GM23338 (cell line): Measurements from ENCODE around the gene MPST. TPM values are rescaled to one million over a fixed set of nuclear protein-coding genes. Genes with fewer than 3 reads are reported as not detected.
A peak's percentile ranks its signal among the peaks of the same experiment; 100 is the strongest.

ENCODE experiments used
- ATAC-seq: fragments of 200-7000 bp; cut with Tn5 transposase; 3 replicates; pipeline ENCODE4 v1.9.1; 2020
- DNase-seq: peaks from one replicate; pipeline ENCODE4 v3.0.0-alpha.2; 2015; ENCODE audit warnings: low spot score
- H2AFZ ChIP-seq: fragments of 200-600 bp; sonication (generic); 2 replicates; pipeline ENCODE4 v1.8.0; 2016; ENCODE audit warnings: antibody characterized with exemption, mild to moderate bottlenecking, moderate library complexity
- H3F3A ChIP-seq: fragments of 200-600 bp; sonication (generic); replicated peaks from 2 replicates; pipeline ENCODE4 v1.8.0; 2017; ENCODE audit warnings: antibody characterized with exemption, mixed run types, low read depth
- H3K27ac ChIP-seq: fragments of 200-600 bp; sonication (generic); 2 replicates; pipeline ENCODE4 v1.6.1; 2016; ENCODE audit warnings: low read depth
- H3K27me3 ChIP-seq: fragments of 200-600 bp; sonication (generic); 2 replicates; pipeline ENCODE4 v1.8.0; 2016; ENCODE audit warnings: mild to moderate bottlenecking, mixed run types, moderate library complexity; ENCODE audit not compliant: insufficient read depth
- H3K36me3 ChIP-seq: fragments of 200-600 bp; sonication (generic); 2 replicates; pipeline ENCODE4 v1.8.0; 2016; ENCODE audit warnings: mild to moderate bottlenecking; ENCODE audit not compliant: insufficient read depth
- H3K4me1 ChIP-seq: fragments of 200-600 bp; sonication (generic); 2 replicates; pipeline ENCODE4 v1.8.0; 2016; ENCODE audit warnings: mild to moderate bottlenecking, moderate library complexity; ENCODE audit not compliant: insufficient read depth
- H3K4me2 ChIP-seq: fragments of 200-600 bp; sonication (generic); 2 replicates; pipeline ENCODE4 v1.7.1; 2017; ENCODE audit warnings: mixed run types
- H3K4me3 ChIP-seq: fragments of 200-600 bp; sonication (generic); 2 replicates; pipeline ENCODE4 v1.6.1; 2016; ENCODE audit warnings: mixed run types
- H3K79me2 ChIP-seq: fragments of 200-600 bp; sonication (generic); replicated peaks from 2 replicates; pipeline ENCODE4 v1.8.0; 2017; ENCODE audit warnings: mild to moderate bottlenecking; ENCODE audit not compliant: insufficient read depth
- H3K9me2 ChIP-seq: fragments of 200-600 bp; sonication (generic); 2 replicates; pipeline ENCODE4 v1.8.0; 2017; ENCODE audit not compliant: insufficient read depth
- H4K20me1 ChIP-seq: fragments of 200-600 bp; sonication (generic); replicated peaks from 2 replicates; pipeline ENCODE4 v1.8.0; 2017; ENCODE audit warnings: mild to moderate bottlenecking; ENCODE audit not compliant: insufficient read depth
- H3K27ac Mint-ChIP-seq: 2 replicates; pipeline ENCODE4 v1.8.0; 2020; ENCODE audit warnings: inconsistent platforms, mild to moderate bottlenecking, moderate library complexity, mixed read lengths
- H3K27me3 Mint-ChIP-seq: 3 replicates; pipeline ENCODE4 v1.8.0; 2022; ENCODE audit warnings: low read depth, mild to moderate bottlenecking, moderate library complexity, mixed read lengths, inconsistent platforms; ENCODE audit not compliant: insufficient read depth, poor library complexity
- H3K36me3 Mint-ChIP-seq: 3 replicates; pipeline ENCODE4 v1.8.0; 2021; ENCODE audit warnings: low read depth, mild to moderate bottlenecking, inconsistent platforms, moderate library complexity, mixed read lengths
- H3K4me1 Mint-ChIP-seq: 3 replicates; pipeline ENCODE4 v1.8.0; 2020; ENCODE audit warnings: mild to moderate bottlenecking, inconsistent platforms, mixed read lengths
- H3K4me3 Mint-ChIP-seq: 3 replicates; pipeline ENCODE4 v1.8.0; 2021; ENCODE audit warnings: moderate library complexity, mild to moderate bottlenecking, inconsistent platforms, mixed read lengths
- H3K9me3 Mint-ChIP-seq: 3 replicates; pipeline ENCODE4 v1.8.0; 2020; ENCODE audit warnings: moderate library complexity, mild to moderate bottlenecking, inconsistent platforms, mixed read lengths
- CREB1 ChIP-seq: fragments of 250-450 bp; sonication (Bioruptor Pico); IDR thresholded peaks from 2 replicates; pipeline ENCODE4 v1.5.0; 2020; ENCODE audit warnings: low read depth, mild to moderate bottlenecking, moderate library complexity
- CTCF ChIP-seq, 2 experiments: fragments of 200-600 bp in 1 of 2; sonication (generic) in 1 of 2; conservative IDR thresholded peaks; 2 replicates each; pipeline versions ENCODE4 v1.5.1 to v1.6.1; 2016 to 2017; ENCODE audit warnings: antibody characterized with exemption in 2 of 2, low read depth in 2 of 2, mild to moderate bottlenecking in 2 of 2, moderate library complexity in 1 of 2
- EZH2 ChIP-seq: fragments of 200-600 bp; sonication (generic); IDR thresholded peaks from one replicate; pipeline ENCODE4 v1.8.0; 2017; ENCODE audit warnings: antibody characterized with exemption, mild to moderate bottlenecking, low read depth; ENCODE audit not compliant: unreplicated experiment
- EZH2phosphoT487 ChIP-seq: fragments of 200-600 bp; sonication (generic); IDR thresholded peaks from one replicate; pipeline ENCODE4 v1.8.1; 2018; ENCODE audit warnings: antibody characterized with exemption; ENCODE audit not compliant: unreplicated experiment
- NANOG ChIP-seq: IDR thresholded peaks from 2 replicates; pipeline ENCODE4 v1.6.1; 2016; ENCODE audit warnings: antibody characterized with exemption, borderline replicate concordance
- STAT1 ChIP-seq: IDR thresholded peaks from one replicate; pipeline ENCODE4 v1.6.1; 2016; ENCODE audit warnings: antibody characterized with exemption; ENCODE audit not compliant: unreplicated experiment
- ZNF331 ChIP-seq: fragments of 250-450 bp; sonication (Bioruptor Pico); IDR thresholded peaks from 2 replicates; pipeline ENCODE4 v1.5.0; 2020; ENCODE audit warnings: low read depth, mild to moderate bottlenecking, moderate library complexity
- ZNF462 ChIP-seq: fragments of 250-450 bp; sonication (Bioruptor Pico); IDR thresholded peaks from 2 replicates; pipeline ENCODE4 v1.5.0; 2020; ENCODE audit warnings: mild to moderate bottlenecking, moderate library complexity
- polyA plus RNA-seq: library from polyadenylated mRNA; unstranded; fragments of >200 nt; fragmentation: Nextera tagmentation; extraction: Ambion mirVana; gene quantifications from 2 replicates; pipeline ENCODE4 v1.2.1, GENCODE V29; 2016
- total RNA-seq: library from RNA; depleted of rRNA; stranded (reverse); fragments of >200 nt; shearing (Covaris generic); gene quantifications from 2 replicates; pipeline ENCODE4 v1.2.3, GENCODE V29; 2014

The MPST gene
- total and polyA plus RNA-seq, 2 experiments from 2014 or later: 86.2 to 158 TPM

GRCh38 chr22:37043828-37044538 is 24.4 kb downstream of the MPST start:
- Histone ChIP-seq H3K4me1 (no peaks in the 10 kb centered on the region; the same call in 1 of the 2 replicates), H4K20me1 (no peaks in the 10 kb centered on the region), H3F3A (no peaks in the 10 kb centered on the region), H2AFZ (no peak overlapping the region), H3K79me2 (no peaks in the 10 kb centered on the region), H3K9me2 (no peaks in the 10 kb centered on the region), H3K27me3 (no peaks in the 10 kb centered on the region), H3K4me2 (no peak overlapping the region), H3K36me3 (no peaks in the 10 kb centered on the region), H3K27ac (no peak overlapping the region), H3K4me3 (no peak overlapping the region)
- Mint-ChIP-seq H3K27me3 (peaks cover 6% of the 10 kb centered on the region), H3K36me3 (no peaks in the 10 kb centered on the region), H3K9me3 (no peaks in the 10 kb centered on the region; the same call in 2 of the 3 replicates), H3K27ac (no peak overlapping the region), H3K4me3 (no peak overlapping the region), H3K4me1 (peaks cover 19% of the 10 kb centered on the region)
- ATAC-seq: peak; percentile 84
- no peak for TF ChIP-seq CREB1 (CRISPR knock-in tag)
- peak; percentile 44 to 67 for TF ChIP-seq CTCF (conservative IDR thresholded peaks at IDR 0.05; ENCODE audit: low read depth in 2 of 2)
- TF ChIP-seq EZH2phosphoT487: no peak
- DNase-seq: peak; percentile 68

GRCh38 chr22:37044634-37045625 is 25.4 kb downstream of the MPST start:
- Histone ChIP-seq H4K20me1 (no peaks in the 10 kb centered on the region), H2AFZ (no peak overlapping the region), H3K4me1 (no peaks in the 10 kb centered on the region; the same call in 1 of the 2 replicates), H3K9me2 (no peaks in the 10 kb centered on the region), H3K4me2 (no peak overlapping the region), H3K27ac (no peak overlapping the region), H3F3A (no peaks in the 10 kb centered on the region), H3K79me2 (no peaks in the 10 kb centered on the region), H3K27me3 (no peaks in the 10 kb centered on the region), H3K4me3 (no peak overlapping the region), H3K36me3 (no peaks in the 10 kb centered on the region)
- Mint-ChIP-seq H3K4me3 (no peak overlapping the region), H3K36me3 (no peaks in the 10 kb centered on the region), H3K27ac (no peak overlapping the region), H3K9me3 (no peaks in the 10 kb centered on the region; the same call in 2 of the 3 replicates), H3K4me1 (peaks cover 19% of the 10 kb centered on the region), H3K27me3 (peaks cover 7% of the 10 kb centered on the region)
- no peak for ATAC-seq
- no peak for DNase-seq
- TF ChIP-seq ZNF462 (CRISPR knock-in tag) (no peak), CTCF (conservative IDR thresholded peaks at IDR 0.05; ENCODE audit: low read depth in 2 of 2) (no peak), STAT1 (no peak), ZNF331 (CRISPR knock-in tag) (no peak), NANOG (no peak), EZH2 (no peak)
